Ovary (tissue), 9 donors: ENCODE measurements around the gene ATP5ME. TPM values are rescaled to one million over a fixed set of nuclear protein-coding genes. Genes with fewer than 3 reads are reported as not detected.

ENCODE experiments used
- DNase-seq, 5 donors: peaks; one replicate each; pipeline ENCODE4 v3.0.0-alpha.2; 2019 to 2020
- H3K27ac ChIP-seq, 2 donors: fragments of 200-600 bp; one replicate each; pipeline versions ENCODE4 v1.5.1 to v1.8.0; 2019 to 2022
- H3K27me3 ChIP-seq: fragments of 200-600 bp; one replicate; pipeline ENCODE4 v1.8.0; 2022
- H3K36me3 ChIP-seq: fragments of 200-600 bp; sonication (generic); one replicate; pipeline ENCODE4 v1.5.1; 2019
- H3K4me1 ChIP-seq: one replicate; pipeline ENCODE4 v1.8.1; 2013; ENCODE audit warnings: mild to moderate bottlenecking, moderate library complexity; ENCODE audit not compliant: insufficient read depth
- H3K4me3 ChIP-seq: fragments of 200-600 bp; sonication (generic); one replicate; pipeline ENCODE4 v1.5.1; 2017
- H3K9me3 ChIP-seq, 2 donors: fragments of 200-600 bp in 1 of 2; sonication (generic) in 1 of 2; one replicate each; pipeline versions ENCODE4 v1.5.1 to v1.8.1; 2013 to 2019; ENCODE audit warnings: mild to moderate bottlenecking in 1 of 2, moderate library complexity in 1 of 2
- EP300 ChIP-seq: sonication (generic); formaldehyde crosslinking; IDR thresholded peaks from one replicate; pipeline ENCODE4 v1.6.1; 2017; ENCODE audit warnings: antibody characterized with exemption
- POLR2A ChIP-seq: fragments of 450-650 bp; IDR thresholded peaks from one replicate; pipeline ENCODE4 v1.6.1; 2017; ENCODE audit warnings: antibody characterized with exemption, mild to moderate bottlenecking, moderate library complexity
- WGBS, 3 donors: extraction: QIAGEN DNeasy Blood & Tissue Kit in 1 of 3; methylation state at CpG; one replicate each; pipeline versions ENCODE4 v1.1.5 to v1.1.7; 2013 to 2017; 5-methylcytosine and 5-hydroxymethylcytosine counted together
- intact Hi-C, 4 donors: fragments of 100-400 bp; cut with DNase I; formaldehyde crosslinking; loops; one replicate each; pipeline versions ENCODE4 v1.11.0 to v1.15.1; 2022 to 2023
- polyA plus RNA-seq, 2 donors: library from polyadenylated mRNA; stranded (reverse); fragments of 200-250 nt in 1 of 2; fragments of 350-450 nt in 1 of 2; fragmentation: Illumina TruSeq in 1 of 2; extraction: RNeasy Lipid Tissue Mini Kit (QIAGEN cat#74804) in 1 of 2; gene quantifications; one replicate each; pipeline ENCODE4 v1.2.3, GENCODE V29; 2013 to 2014
- total RNA-seq, 7 donors: library from RNA; depleted of rRNA in 2 of 7; stranded (reverse); fragments of >200 nt in 2 of 7; fragmentation: NEBNext Ultra II Directional in 3 of 7; extraction: Animal tissue kit (Norgen Biotek cat#: 25700) in 3 of 7; gene quantifications; one replicate each; pipeline versions ENCODE4 v1.1.0 to v1.2.4, GENCODE V29; 2016 to 2023
- TF ChIP-seq, protein P1 (sequence below), 3 donors: fragments of 450-650 bp in 2 of 3; fragments of 200-600 bp in 1 of 3; IDR thresholded peaks; one replicate each; pipeline versions ENCODE4 v1.5.1 to v1.8.0; 2016 to 2022; ENCODE audit warnings: antibody characterized with exemption in 3 of 3, mild to moderate bottlenecking in 1 of 3
- donor health status: DM: no; HTN: no; CAD: no; lungs with moderate emphysema.
- donor health status: DM: no; HTN: no; CAD: no.
- donor health status: Bipolar disorder and iron deficiency.
- donor health status: DM: yes; HTN: yes; CAD: no.
- donor health status: DM: no; HTN: no; CAD: no.
- donor health status: DM: yes; HTN: yes; CAD: no.

Gene ATP5ME
- total and polyA plus RNA-seq, 9 donors: 180 to 359 (median 207) TPM

DNA sequence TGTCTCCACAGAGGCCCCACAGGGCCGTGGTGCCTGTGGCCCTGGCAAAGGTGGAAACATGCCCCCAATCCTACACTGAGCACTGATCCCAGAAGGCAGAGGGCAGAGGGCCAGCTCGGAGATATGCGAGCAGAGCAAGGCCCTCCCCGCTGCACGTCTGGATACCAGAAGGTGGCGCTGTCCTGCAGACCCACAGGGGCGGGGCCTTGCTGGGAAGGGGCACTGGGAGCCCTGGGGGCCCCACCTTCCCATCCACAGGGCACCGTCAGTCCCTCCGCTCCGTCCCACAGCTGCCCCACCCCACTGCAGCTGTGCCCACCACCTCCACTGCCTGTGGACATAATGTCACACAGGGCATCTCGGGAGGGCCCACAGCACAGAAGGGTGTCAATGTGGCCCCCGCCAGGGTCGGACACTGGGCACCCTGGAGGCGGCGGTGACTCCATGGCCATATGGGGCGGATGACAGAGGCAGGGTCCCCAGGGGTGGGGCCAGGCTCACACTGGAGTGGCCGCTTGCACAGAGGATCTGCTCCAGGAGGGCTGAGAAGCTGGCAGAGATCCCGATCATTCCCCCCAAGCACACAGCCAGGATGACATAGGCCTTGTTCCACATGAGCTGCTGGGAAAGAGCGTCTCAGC is 10.0 kb upstream of the ATP5ME start:
- H3K36me3 ChIP-seq: no peaks in the 10 kb centered on the region
- 27 to 39% (median 34%) methylated on average over 19 of the region's 19 CpGs for WGBS, 3 donors
- H3K27me3 ChIP-seq: no peaks in the 10 kb centered on the region
- intact Hi-C loops: no loop called here
- H3K9me3 ChIP-seq: no peaks in the 10 kb centered on the region
- no peak overlapping the region for H3K4me3 ChIP-seq
- H3K27ac ChIP-seq: no peak overlapping the region
- DNase-seq: peak in 4 of 5 donors; percentile 48 to 67 (median 52)
- no peaks in the 10 kb centered on the region for H3K4me1 ChIP-seq
- TF ChIP-seq EP300: no peak

DNA sequence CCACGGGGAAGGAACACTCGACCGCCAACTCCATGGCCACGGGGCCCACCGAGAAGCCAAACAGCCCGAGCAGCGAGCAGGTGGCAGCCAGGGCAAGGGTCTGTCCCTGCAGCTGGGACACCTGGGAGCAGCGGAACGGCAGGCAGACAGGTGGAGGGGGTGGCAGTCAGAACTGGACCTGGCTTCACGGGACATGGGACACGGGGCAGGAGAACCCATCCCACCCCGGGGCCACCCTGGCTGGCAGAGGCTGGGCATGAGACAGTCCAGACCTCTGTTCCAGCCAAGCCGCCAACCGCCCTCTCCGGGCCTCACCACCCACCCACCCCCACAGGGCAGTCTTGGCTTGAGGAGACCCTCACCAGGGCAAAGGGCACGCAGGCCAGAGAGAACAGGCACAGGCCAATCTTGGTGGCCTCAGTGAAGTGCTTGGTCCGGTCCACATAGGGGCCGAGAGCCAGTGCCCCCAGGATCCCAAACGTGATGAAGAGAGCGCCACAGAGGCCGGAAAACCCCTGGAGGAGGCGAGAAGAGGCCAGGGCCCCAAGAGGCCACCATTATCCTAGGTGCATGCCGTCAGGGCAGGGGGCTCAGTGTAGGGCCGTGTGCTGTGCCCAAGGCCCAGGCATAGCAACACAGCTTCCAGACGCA is 9.3 kb upstream of the ATP5ME start:
- intact Hi-C loops: no loop called here
- WGBS, 3 donors: 72 to 78% (median 73%) methylated on average over 25 of the region's 25 CpGs
- Histone ChIP-seq H3K36me3 (no peaks in the 10 kb centered on the region), H3K4me3 (no peak overlapping the region), H3K9me3 (no peaks in the 10 kb centered on the region), H3K4me1 (no peaks in the 10 kb centered on the region), H3K27ac (no peak overlapping the region), H3K27me3 (no peaks in the 10 kb centered on the region)
- no peak for DNase-seq
- TF ChIP-seq POLR2A: no peak
- TF ChIP-seq, protein P1, sequence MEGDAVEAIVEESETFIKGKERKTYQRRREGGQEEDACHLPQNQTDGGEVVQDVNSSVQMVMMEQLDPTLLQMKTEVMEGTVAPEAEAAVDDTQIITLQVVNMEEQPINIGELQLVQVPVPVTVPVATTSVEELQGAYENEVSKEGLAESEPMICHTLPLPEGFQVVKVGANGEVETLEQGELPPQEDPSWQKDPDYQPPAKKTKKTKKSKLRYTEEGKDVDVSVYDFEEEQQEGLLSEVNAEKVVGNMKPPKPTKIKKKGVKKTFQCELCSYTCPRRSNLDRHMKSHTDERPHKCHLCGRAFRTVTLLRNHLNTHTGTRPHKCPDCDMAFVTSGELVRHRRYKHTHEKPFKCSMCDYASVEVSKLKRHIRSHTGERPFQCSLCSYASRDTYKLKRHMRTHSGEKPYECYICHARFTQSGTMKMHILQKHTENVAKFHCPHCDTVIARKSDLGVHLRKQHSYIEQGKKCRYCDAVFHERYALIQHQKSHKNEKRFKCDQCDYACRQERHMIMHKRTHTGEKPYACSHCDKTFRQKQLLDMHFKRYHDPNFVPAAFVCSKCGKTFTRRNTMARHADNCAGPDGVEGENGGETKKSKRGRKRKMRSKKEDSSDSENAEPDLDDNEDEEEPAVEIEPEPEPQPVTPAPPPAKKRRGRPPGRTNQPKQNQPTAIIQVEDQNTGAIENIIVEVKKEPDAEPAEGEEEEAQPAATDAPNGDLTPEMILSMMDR (IDR thresholded peaks at IDR 0.05): no peak
- no peak for TF ChIP-seq EP300

DNA sequence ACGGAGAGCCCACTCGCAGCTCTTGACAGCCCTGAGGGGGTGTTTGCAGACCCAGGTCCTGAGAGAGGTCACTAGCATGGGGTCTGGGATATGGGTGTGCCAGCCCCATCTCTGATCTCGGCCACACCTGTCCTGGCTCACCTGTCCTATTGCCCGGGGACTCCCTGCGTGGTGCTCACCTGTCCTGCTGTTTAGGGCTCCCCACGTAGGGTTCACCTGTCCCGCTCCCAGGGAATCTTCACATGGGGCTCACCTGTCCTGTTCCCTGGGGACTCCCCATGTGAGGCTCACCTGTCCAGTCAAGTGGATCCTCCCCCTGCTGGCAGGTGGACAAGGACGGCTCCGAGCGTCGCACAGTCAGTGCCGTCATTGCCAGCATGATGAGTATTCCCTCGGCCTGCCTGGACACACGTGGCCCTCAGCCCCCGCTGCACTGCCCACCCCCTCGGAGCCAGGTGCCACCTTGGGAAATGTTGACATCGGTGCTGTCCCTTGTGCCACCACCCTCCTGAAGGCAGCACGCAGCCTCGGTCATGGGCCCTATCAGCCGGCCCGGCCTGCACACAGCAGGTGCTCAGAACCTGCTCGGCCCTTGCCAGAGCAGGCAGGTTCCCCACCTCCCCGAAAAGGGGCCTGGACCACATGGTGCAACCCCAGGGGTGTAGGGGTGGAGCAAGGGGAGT is 8.6 kb upstream of the ATP5ME start:
- H3K9me3 ChIP-seq: no peaks in the 10 kb centered on the region
- no peak for TF ChIP-seq EP300
- TF ChIP-seq, protein P1 (IDR thresholded peaks at IDR 0.05): no peak
- TF ChIP-seq POLR2A: no peak
- no peak overlapping the region for H3K27ac ChIP-seq
- peak in 2 of 5 donors; percentile 27 to 30 for DNase-seq
- no peaks in the 10 kb centered on the region for H3K36me3 ChIP-seq
- no peaks in the 10 kb centered on the region for H3K27me3 ChIP-seq
- no peak overlapping the region for H3K4me3 ChIP-seq
- WGBS, 3 donors: 75 to 83% (median 77%) methylated on average over 23 of the region's 23 CpGs
- intact Hi-C loops: no loop called here
- H3K4me1 ChIP-seq: no peaks in the 10 kb centered on the region

DNA sequence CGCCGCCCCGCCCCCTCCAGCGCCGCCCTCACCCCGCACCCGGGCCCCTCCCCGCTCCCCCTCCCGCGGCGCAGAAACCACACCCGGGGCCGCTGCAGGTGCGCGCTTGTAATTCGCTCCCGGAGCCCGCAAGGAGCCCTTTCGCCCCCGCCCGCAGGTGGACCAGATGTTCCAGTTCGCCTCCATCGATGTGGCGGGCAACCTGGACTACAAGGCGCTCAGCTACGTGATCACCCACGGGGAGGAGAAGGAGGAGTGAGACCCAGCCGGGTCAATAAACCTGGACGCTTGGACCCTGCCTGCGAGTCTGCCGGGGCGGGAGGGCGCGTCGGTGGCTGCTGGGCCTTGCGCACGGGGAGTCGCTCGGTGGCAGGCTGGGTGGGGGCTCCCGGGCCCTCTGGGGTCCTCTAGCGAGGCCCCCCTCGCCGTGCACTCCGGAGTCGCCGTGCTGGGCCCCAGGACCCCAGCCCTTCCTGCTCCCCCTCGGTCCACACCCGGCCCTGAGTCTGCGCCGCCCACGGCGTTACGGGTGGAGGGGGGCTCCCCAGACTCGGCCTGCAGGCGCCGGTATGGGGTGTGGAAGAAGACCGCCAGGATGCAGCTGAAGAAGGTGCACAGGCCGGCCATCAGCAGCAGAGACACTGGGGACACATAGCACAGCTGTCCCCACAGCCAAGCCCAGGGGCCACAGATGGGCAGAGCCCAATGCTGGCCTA is 7.8 kb upstream of the ATP5ME start:
- Histone ChIP-seq H3K4me1 (no peaks in the 10 kb centered on the region), H3K4me3 (peak overlapping the region; percentile 15), H3K36me3 (no peaks in the 10 kb centered on the region), H3K27ac (no peak overlapping the region), H3K9me3 (no peaks in the 10 kb centered on the region), H3K27me3 (no peaks in the 10 kb centered on the region)
- no peak for TF ChIP-seq POLR2A
- no peak for TF ChIP-seq EP300
- TF ChIP-seq, protein P1 (IDR thresholded peaks at IDR 0.05): no peak
- 43 to 63% (median 51%) methylated on average over 35 to 58 of the region's 58 CpGs for WGBS, 3 donors
- intact Hi-C loops: no loop called here
- peak in 3 of 5 donors; percentile 39 to 42 (median 41) for DNase-seq
